Ureter (tissue), 1 donor: ENCODE results near the gene EXOC3. TPM values are rescaled to one million over a fixed set of nuclear protein-coding genes. Genes with fewer than 3 reads are reported as not detected.
"Not testable (repeated sequence)": the region's sequence is repeated elsewhere in the genome, so short reads cannot be mapped to it uniquely, and the experiment has no call there.

Experiments used
- DNase-seq: peaks from one replicate; pipeline ENCODE4 v3.0.0-alpha.2; 2020; ENCODE audit warnings: low spot score
- total RNA-seq: library from RNA; stranded (reverse); gene quantifications from one replicate; pipeline ENCODE4 v1.2.4, GENCODE V29; 2023
- donor health status: DM: yes; HTN: yes; CAD: no.

Gene EXOC3
- total RNA-seq, 1 donor from 2014 or later = 63.3 TPM

DNA sequence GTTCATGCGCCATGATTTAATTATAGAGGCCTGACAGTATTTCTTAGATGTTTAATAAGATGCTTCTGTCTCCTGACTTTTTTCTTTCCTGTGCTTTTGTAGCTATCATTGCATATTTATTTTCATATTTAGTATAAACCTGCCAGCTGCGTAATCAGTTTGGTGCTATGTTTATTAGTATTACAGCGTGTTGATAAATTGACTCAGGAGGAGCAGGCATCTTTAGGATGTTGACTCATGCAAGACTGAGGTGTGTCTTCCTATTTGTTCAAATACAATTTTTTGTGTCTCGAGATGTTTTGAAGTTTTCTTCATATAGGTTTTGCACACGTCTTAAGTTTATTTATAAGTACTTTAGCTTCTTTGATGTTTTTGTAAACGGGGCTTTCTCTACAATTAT lies 35.9 kb upstream of the EXOC3 start:
- DNase-seq = no peak

DNA sequence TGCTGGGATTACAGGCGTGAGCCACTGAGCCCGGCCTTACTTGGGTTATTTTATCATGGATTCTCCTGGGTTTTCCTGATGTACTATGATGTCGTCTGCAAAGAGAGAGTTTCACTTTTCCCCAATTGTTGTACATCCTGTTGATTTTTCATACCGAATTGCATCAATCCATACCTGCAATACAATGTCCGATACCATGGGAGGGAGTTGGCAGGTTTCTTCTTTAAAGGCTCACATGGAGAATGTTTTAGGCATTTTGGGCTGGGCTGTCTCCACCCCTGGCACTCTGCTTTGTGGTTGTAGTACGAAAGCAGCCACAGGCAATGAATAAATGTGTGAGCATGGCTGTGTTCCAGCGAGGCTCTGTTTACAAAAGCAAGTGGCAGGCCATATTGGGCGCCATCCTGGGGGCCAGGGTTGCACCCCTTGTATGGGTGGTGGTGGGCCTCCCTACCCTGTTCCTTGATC lies 35.1 kb upstream of the EXOC3 start:
- no peak for DNase-seq

DNA sequence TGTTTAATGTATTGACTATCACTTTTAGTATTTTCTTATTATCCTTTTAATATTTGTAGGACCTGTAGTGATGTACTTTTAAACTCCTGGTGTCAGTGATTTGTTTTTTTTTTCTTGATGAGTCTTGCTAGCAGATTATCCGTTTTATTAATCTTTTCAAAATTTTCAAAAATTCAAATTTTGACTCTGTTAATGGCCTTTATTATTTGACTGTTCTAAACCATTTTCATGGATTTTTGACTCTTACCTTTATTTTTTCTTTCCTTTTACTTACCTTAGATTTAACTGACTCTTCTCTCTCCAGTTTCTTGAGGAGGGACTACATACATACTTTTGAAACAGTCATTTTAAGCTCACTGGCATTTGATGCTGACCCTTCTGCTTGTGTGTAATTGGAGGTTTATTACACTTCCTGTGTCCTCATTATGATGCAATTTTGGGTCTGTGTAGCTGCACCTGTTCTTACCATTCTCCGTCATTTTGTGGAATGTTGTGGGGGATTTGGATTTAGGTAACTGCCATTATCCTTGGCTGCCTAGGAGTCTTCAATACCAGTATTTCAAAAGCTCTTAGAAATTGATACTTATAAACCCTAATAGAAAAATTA lies 32.0 kb upstream of the EXOC3 start:
- no peak for DNase-seq

DNA sequence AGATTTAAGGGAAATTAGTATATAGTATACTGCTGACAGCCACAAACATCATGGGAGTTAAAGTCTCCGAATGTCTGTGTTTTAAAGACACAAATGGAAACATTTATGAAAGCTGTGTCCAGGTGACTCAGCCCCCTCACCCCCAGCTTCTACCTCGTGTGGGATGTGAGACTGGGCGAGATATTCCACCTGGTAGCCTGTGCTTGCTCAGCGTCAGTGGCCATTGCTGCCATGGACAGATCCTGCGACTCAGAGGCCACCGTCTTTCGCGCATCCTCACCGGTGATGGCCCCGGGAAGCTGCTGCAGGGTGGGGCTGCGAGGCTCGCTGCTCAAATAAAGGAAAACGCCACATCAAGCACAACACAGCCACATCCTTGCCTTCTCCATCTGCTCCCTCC lies 31.2 kb upstream of the EXOC3 start:
- no peak for DNase-seq

DNA sequence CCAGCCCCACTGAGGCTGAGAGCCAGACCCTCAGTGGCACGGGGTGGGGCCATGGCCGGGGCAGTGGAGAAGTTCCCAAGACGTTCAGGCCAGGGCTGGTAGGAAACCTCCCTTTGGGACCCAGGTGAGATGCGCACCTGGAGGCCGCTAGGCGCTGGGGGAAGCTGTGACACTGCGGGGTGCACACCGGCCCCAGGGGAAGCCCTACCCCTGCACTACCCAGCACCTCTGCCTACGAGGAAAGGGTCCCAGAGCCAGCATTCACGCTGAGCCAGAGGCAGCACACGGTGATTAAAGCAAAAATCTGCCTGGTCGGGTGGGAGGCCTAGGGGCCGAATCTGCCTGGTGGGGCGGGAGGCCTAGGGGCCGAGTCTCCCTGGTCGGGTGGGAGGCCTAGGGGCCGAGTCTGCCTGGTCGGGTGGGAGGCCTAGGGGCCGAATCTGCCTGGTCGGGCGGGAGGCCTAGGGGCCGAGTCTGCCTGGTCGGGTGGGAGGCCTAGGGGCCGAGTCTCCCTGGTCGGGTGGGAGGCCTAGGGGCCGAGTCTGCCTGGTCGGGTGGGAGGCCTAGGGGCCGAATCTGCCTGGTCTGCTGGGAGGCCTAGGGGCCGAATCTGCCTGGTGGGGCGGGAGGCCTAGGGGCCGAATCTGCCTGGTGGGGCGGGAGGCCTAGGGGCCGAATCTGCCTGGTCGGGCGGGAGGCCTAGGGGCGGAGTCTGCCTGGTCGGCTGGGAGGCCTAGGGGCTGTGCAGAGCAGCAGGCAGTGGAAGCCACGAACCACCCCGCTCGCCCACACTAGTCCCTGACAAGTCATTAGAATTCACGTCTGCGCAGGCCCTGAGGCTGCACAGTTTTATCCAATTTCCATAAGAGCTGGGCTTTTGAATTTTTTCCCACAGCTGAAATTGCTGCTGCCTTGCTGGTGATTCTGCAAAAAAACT lies 27.7 kb upstream of the EXOC3 start:
- not testable (repeated sequence) for DNase-seq

DNA sequence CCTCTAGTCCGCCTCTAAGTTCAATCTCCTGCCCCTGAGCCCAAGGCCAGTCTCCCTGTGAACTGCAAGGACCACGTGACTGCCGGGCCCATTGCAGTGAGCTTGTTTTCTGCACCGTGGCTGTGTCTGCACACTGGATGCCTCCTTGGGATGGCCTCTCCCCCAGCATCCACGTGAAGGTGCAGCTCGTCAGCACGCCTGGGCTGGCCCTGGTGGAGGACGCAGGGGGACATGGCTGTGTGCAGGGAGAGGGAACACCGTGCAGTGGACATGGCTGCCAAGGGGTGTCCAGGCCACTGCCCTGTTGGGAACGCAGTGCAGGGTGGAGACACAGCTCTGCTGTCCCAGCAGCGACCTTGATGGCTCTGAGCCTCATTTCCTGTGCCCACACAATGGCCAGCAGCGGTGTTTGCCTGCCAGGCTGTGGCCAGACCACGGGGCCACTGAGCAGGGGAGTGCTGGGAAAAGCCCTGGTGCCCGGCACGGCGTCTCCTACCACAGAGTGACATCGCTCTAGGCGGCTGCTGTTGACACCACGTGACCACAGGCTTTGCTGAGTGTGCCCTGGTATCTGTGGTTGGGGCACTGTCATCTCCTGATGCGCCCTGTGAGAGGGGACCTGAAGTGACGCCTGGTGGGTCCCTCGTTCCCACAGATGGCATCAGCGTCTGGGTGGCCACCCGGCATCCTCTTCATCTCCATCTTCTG lies 26.9 kb upstream of the EXOC3 start:
- DNase-seq = no peak

DNA sequence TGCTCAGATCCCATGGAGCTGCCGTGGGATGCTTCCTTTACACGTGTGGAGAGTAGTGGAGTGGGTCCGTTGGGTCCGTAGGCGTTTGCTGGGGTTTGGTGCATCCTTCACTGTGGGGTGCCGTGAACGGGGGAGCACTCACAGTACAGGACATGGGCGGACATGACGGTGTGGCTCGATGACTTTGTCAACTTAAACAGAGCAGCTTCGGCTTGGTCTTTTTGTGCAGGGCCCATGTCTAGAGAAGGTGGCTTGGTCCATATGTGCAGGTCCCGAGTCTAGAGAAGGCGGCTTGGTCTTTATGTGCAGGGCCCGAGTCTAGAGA lies 26.4 kb upstream of the EXOC3 start:
- no peak for DNase-seq

DNA sequence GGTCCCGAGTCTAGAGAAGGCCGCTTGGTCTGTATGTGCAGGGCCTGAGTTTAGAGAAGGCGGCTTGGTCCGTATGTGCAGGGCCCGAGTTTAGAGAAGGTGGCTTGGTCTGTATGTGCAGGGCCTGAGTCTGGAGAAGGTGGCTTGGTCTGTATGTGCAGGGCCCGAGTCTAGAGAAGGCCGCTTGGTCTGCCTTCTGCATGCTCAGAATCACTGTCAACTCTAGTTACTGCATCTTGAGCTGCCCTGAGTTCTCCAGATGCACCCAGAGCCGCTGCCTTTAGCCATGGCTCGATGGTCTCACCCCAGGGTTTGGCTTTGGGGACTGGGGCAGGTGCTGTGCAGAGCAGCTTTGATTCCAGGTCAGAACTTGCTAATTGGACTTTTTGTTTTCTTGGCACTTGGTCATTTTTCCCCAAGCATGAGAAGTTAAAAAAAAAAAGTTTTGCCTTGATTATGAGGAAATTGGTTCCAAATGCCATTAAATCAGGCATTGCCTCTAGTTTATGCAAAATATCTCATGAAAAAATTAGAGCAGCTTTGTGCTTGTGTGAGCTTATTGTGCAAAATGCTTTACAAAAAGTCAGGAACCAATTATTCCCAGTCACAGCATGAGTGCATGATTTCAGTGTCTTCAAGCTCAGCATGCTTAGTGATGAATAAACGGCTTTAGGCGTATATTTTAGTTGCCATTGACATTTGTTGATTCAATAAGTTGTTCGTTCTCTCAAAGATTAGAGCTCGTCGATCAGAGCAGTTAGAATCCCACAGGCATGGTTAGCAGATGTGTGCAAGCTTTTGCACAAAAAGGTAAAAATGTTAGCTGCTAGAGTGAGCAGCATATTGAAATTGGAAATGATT lies 25.4 kb upstream of the EXOC3 start:
- DNase-seq = no peak

DNA sequence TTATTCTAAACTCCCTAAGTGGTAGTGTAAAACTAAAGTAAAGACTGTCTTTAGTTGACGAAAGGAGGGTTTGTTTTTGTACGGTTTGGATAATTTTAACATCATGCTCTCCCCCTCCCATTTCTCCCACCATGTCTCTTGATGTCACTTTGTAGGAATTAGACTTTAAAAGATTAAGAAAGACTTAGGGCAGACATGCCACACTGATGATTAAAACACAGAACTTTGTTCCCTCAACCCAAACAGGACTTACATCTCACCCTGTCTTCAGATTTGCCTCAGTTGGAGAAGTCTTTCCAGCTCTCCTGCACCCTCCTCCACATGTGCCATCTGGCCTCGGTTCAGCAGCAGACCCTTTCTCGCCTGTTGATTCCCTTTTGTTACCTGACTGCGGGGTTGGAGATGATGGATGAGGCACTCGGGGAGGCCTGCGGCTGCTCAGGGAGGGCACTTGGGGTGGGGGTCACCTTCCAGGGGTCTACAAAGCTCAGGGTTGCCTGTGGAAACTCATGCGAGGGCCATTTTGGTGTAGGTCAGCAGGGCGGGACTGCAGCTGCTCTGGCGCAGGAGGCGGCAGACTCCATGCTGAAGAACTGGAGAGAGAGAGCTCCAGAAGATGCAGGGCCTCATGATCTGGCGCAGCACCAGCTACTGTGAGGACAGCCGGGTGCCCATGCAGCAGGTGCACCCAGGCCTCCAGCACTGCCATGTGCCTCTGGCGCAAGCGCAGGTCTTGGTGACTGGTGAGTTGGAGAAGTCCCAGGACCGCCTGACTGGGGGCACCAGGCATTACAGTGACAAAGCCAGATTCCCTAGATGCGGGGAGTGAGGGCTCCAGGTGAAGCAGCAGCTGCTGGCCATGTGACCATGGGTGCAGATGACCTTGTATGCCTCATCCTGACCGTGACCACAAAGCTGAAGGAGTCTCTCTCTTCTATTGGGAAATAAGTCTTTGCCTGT lies 24.5 kb upstream of the EXOC3 start:
- DNase-seq = no peak

DNA sequence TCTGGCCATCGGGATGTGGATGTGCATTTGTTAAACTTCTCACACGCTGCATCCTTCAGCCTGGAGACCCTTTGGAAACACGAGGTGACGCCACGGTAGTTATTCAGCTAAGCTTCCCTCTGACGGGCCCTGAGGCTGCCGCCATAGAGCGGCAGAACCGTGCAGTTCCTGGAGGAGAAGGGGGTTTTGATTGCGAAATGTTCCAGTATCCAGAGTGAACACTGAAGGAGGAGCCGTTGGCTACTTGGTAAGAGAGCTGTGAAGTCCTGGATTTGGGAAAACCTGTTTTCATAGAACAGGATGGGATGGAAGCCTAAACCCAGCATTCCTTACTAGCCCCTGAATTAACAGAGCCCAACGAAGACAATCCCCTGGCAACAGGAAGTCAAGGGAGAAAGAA lies 23.0 kb upstream of the EXOC3 start:
- DNase-seq = no peak

DNA sequence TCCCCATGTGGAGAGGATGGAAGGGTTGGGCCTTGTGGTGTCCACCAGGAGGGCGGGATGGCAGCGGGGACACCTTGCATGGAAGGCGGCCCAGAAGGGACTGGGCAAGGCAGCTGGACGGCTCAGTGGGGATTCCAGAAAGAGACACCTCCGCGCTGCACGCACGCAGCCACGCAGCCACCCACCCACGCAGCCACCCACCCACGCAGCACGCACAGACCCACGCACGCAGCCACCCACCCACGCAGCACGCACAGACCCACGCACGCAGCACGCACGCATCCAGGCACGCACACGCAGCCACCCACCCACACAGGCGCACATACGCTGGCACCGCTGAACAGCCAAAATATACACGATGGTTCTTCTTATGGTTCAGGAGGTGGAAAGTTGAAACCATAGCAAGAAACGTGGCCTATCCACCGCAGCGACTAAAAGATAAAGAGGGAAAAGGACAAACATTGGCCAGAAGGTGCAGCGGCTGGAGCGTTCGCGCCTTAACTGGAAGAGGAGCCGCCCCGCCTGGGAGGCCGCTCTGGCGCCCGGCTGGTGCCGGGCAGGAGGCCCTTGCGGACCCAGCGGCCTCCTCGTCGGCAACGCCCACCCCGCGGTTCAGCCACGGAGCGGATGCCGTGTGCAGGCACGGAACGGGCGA lies 22.2 kb upstream of the EXOC3 start:
- no peak for DNase-seq

DNA sequence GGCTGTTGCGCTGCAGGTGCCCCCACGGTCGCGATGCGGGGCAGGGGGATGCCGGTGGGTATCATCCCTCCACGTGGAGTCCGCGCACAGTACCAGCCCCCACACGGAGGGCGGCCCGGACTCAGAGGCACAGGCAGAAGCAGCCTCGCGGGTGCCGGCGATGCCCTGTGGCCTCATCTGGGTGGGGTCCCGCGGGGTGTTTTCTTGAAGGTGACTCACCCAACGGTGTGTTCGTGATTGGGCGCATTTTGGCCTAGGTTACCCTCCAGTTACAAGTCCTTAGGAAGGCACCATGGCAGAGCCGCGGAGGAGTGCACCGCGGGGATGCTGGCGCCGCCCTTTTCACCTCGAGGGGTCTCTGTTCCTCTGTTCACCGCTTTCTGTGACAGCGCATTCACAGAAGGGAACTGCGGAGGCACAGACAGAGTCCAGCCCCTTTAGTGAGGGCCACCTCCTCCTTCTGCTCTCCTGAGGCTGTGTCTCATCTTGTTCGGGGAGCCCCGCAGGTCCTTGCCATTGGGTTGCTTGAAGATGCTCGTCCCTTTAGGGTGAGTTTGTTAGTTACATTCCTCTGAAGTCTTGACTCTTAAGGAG lies 21.6 kb upstream of the EXOC3 start:
- DNase-seq = no peak

DNA sequence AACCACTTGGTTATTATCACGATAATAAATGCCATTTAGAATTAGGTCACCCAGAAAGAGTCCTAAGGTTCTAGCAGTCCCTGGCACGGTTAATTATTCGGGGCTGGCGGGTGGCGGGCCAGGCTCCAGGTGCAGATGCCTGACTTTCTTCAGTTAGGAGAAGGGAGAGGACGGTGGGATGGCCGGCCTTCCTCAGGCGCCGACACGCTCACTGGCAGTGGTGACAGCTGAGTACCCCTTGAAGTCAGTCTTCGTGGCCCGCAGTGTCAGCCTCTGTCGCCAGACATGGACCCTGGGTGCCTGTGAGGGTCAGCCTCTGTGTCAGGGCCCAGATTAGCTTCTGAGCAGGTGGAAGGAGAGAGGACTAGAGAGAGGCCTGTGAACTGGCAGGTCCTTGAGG lies 21.1 kb upstream of the EXOC3 start:
- DNase-seq = no peak

DNA sequence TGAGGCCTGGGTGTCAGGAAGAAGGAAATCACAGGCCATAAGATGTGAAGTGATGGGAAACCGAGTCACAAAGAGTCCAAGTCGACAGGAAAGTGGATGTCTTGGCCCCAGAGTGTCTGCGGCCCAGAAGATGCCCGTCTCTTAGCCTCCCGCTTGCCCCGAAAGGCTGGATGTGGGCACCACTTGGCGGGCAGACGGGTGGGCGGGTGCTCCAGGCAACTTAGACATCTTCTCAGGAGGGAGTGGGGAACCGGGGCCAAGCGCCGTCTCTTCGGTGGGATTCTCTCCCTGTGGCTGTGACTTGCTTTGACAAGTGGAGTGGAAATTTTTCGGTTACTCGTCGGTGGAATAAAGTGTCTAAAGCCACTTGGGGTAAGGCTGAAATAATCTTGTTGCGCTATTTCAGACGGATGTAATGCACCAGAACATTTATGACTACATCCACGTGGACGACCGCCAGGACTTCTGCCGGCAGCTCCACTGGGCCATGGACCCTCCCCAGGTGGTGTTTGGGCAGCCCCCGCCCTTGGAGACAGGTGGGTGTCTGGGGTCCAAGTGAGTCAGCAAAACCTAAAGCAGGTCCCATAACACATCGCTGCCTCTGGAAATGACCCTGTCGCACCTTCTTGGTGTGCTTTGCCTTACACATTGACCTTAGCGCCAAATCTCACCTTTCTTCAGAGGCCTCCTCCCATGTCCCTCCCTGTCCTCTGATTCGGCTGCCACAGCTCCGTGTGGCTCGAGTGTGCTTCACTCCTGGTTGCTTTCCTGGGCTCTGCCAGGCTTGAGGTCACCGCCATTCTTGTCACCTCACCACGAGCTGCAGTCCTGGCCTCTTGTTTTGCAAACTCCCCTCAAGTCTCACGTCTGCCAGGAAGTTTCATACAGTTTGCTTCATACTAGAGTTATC lies 20.4 kb upstream of the EXOC3 start:
- DNase-seq = no peak

DNA sequence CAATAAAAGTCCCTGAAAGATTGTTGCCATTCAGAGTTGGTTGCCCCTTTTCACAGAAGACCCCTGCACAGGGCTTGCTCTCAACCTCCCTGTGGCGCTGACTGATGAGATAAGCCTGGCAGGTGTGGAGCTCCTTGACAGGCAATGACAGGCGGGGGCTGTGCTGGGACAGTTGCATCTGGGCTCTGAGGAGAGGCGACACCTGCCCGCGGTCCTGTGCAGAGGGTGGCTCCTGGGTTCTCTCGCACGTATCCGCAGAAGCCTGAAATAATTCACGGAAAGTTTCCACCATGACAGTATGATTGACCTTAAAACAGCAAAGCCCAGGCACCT lies 19.8 kb upstream of the EXOC3 start:
- no peak for DNase-seq

DNA sequence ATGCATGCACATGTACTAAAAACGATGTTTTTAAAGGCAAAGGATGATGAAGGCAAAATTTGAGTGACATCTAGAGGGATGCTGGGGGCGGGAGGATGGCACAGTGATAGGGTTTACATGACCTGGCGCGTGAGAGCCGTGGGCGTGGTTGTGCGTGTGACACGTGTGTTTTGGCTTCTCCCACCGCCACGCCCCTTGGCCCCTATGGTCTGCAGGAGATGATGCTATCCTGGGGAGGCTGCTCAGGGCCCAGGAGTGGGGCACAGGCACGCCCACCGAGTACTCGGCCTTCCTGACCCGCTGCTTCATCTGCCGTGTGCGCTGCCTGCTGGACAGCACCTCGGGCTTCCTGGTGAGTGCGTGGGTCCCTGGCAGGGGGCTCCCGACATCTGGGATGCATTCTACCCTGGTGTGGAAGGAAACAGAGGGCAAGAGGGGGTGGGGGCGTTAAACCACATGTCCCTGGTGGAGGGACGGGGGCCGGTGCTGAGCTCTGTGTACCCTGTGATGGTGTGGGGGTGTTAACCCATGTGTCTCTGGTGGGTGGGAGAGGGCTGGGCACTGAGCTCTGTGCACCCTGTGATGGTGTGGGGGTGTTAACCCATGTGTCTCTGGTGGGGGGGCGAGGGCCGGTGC lies 19.2 kb upstream of the EXOC3 start:
- no peak for DNase-seq

DNA sequence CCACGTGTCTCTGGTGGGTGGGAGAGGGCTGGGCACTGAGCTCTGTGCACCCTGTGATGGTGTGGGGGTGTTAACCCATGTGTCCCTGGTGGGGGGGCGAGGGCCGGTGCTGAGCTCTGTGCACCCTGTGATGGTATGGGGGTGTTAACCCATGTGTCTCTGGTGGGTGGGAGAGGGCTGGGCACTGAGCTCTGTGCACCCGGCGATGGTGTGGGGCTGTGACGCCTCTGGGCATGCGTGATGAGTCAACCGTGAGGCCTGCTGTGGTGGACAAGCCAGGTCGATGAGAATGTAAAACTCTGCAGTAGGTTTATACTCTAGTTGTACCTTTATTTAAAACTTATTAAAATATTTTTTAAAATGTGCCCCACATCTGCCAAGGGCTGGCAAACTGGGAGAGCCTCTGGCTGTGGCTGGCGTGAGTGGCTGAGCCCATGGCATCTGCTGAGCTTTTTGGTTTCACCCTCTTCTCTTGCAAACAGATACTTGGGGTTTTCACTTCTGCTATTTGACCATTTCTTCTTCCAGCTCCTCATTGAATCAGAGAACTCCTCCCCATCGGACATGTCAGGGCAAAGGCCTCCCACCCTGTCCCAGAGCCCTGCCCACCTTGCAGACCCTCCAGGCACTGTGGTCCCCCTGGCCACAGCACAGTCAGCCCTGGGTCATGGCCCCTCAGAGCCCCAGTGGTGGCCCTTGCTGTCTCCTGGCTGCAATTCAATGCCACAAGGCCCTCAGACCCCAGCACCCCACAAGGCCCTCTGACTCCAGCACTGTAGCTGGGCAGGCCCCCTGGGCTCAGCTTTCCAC lies 18.5 kb upstream of the EXOC3 start:
- no peak for DNase-seq
